OCI-LY7 (cell line): Measurements from ENCODE around the gene RAB1B. TPM values are rescaled to one million over a fixed set of nuclear protein-coding genes. Genes with fewer than 3 reads are reported as not detected.

Experiments used
- BruUV-seq: library from RNA; stranded (reverse); fragments of 400-500 nt; replicated peaks from 2 replicates; lab custom pipeline; 2021; lab: Mats Ljungman, UMichigan
- CTCF ChIA-PET: fragments of 300-600 bp; sonication (Branson Sonifier 250); formaldehyde crosslinking; loops from one replicate; lab custom pipeline; 2022; ENCODE audit warnings: antibody characterized with exemption; ENCODE audit not compliant: unreplicated experiment; lab: Charles Lee
- POLR2A ChIA-PET: fragments of 300-600 bp; sonication (Branson Sonifier 250); formaldehyde crosslinking; loops from one replicate; lab custom pipeline; 2022; ENCODE audit warnings: antibody characterized with exemption; lab: Charles Lee
- DNase-seq: peaks from one replicate; pipeline ENCODE4 v3.0.0-alpha.2; 2015; ENCODE audit warnings: low spot score
- H2AFZ ChIP-seq: fragments of 200-600 bp; sonication (generic), shearing (Covaris generic); 2 replicates; pipeline ENCODE4 v1.6.1; 2014; ENCODE audit warnings: mild to moderate bottlenecking, antibody characterized with exemption, low read length, moderate library complexity
- H3K27ac ChIP-seq: fragments of 200-600 bp; sonication (generic); 2 replicates; pipeline ENCODE4 v1.5.1; 2014; ENCODE audit warnings: mixed run types, low read depth, mild to moderate bottlenecking, moderate library complexity, low read length, inconsistent platforms; ENCODE audit not compliant: poor library complexity, severe bottlenecking
- H3K36me3 ChIP-seq: fragments of 200-600 bp; sonication (generic); 2 replicates; pipeline ENCODE4 v1.6.1; 2014; ENCODE audit warnings: mild to moderate bottlenecking, antibody characterized with exemption, low read length, moderate library complexity, mixed read lengths; ENCODE audit not compliant: insufficient read depth
- H3K4me1 ChIP-seq: fragments of 200-600 bp; sonication (generic); 2 replicates; pipeline ENCODE4 v1.5.1; 2014; ENCODE audit warnings: mild to moderate bottlenecking, low read length; ENCODE audit not compliant: insufficient read depth, poor library complexity, severe bottlenecking
- H3K4me2 ChIP-seq: fragments of 200-600 bp; sonication (generic); 2 replicates; pipeline ENCODE4 v1.6.1; 2014; ENCODE audit warnings: mild to moderate bottlenecking, low read length
- H3K4me3 ChIP-seq: fragments of 200-600 bp; sonication (generic); 2 replicates; pipeline ENCODE4 v1.5.1; 2014; ENCODE audit warnings: mild to moderate bottlenecking, low read depth, low read length; ENCODE audit not compliant: poor library complexity, severe bottlenecking
- H3K79me2 ChIP-seq: fragments of 200-600 bp; sonication (generic); 2 replicates; pipeline ENCODE4 v1.6.1; 2016; ENCODE audit warnings: low read depth, mild to moderate bottlenecking, low read length, moderate library complexity, mixed read lengths; ENCODE audit not compliant: insufficient read depth
- H3K9me2 ChIP-seq: fragments of 200-600 bp; sonication (generic); 2 replicates; pipeline ENCODE4 v1.6.1; 2016; ENCODE audit warnings: mild to moderate bottlenecking, low read length, mixed read lengths; ENCODE audit not compliant: insufficient read depth
- H3K9me3 ChIP-seq: fragments of 200-600 bp; sonication (generic); 2 replicates; pipeline ENCODE4 v1.6.1; 2014; ENCODE audit warnings: mild to moderate bottlenecking, mixed run types, low read length, mixed read lengths
- H4K20me1 ChIP-seq: fragments of 200-600 bp; sonication (generic); 2 replicates; pipeline ENCODE4 v1.6.1; 2014; ENCODE audit warnings: mild to moderate bottlenecking, antibody characterized with exemption, low read length, moderate library complexity, mixed read lengths; ENCODE audit not compliant: insufficient read depth
- EZH2phosphoT487 ChIP-seq: fragments of 200-600 bp; sonication (generic); IDR thresholded peaks from 2 replicates; pipeline ENCODE4 v1.6.1; 2018; ENCODE audit warnings: low read depth, borderline replicate concordance, mild to moderate bottlenecking, mixed run types, antibody characterized with exemption, low read length, moderate library complexity, mixed read lengths
- intact Hi-C: fragments of 100-400 bp; cut with micrococcal nuclease; formaldehyde crosslinking; loops from one replicate; pipeline ENCODE4 v1.10.0; 2022; ENCODE audit not compliant: unreplicated experiment
- total RNA-seq, 2 experiments: library from RNA; depleted of rRNA in 1 of 2; stranded (reverse); fragments of >200 nt in 1 of 2; shearing (Covaris generic) in 1 of 2; gene quantifications; 2 replicates each; pipeline ENCODE4 v1.2.3, GENCODE V29; 2014 to 2022
- TF ChIP-seq, protein P1 (sequence below): fragments of 200-600 bp; sonication (generic); conservative IDR thresholded peaks from 2 replicates; pipeline ENCODE4 v1.5.1; 2014; ENCODE audit warnings: mild to moderate bottlenecking, antibody characterized with exemption, low read length, moderate library complexity, mixed read lengths

Gene RAB1B
- total RNA-seq, 2 experiments from 2014 or later: 77.7 to 81.8 TPM

GRCh38 chr11:66221726-66222236, 46.7 kb upstream of the RAB1B start:
- Histone ChIP-seq H2AFZ (no peak overlapping the region), H4K20me1 (no peaks in the 10 kb centered on the region), H3K9me3 (no peaks in the 10 kb centered on the region), H3K4me3 (no peak overlapping the region), H3K4me2 (no peak overlapping the region), H3K79me2 (no peaks in the 10 kb centered on the region), H3K36me3 (peaks cover 1% of the 10 kb centered on the region; the same call in 1 of the 2 replicates), H3K27ac (no peak overlapping the region), H3K9me2 (no peaks in the 10 kb centered on the region), H3K4me1 (peaks cover 5% of the 10 kb centered on the region)
- POLR2A ChIA-PET: no interaction called here
- TF ChIP-seq, protein P1, sequence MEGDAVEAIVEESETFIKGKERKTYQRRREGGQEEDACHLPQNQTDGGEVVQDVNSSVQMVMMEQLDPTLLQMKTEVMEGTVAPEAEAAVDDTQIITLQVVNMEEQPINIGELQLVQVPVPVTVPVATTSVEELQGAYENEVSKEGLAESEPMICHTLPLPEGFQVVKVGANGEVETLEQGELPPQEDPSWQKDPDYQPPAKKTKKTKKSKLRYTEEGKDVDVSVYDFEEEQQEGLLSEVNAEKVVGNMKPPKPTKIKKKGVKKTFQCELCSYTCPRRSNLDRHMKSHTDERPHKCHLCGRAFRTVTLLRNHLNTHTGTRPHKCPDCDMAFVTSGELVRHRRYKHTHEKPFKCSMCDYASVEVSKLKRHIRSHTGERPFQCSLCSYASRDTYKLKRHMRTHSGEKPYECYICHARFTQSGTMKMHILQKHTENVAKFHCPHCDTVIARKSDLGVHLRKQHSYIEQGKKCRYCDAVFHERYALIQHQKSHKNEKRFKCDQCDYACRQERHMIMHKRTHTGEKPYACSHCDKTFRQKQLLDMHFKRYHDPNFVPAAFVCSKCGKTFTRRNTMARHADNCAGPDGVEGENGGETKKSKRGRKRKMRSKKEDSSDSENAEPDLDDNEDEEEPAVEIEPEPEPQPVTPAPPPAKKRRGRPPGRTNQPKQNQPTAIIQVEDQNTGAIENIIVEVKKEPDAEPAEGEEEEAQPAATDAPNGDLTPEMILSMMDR: no peak
- TF ChIP-seq EZH2phosphoT487: no peak
- no TSS peak for BruUV-seq
- DNase-seq: no peak
- intact Hi-C loops: loop anchor here (1.0 kb wide), 2 partner anchors 37 to 61 kb away; no protein-coding TSS in a partner anchor
- CTCF ChIA-PET: no interaction called here

- Histone ChIP-seq H3K79me2 (no peaks in the 10 kb centered on the region), H3K27ac (no peak overlapping the region), H3K9me3 (no peaks in the 10 kb centered on the region), H4K20me1 (no peaks in the 10 kb centered on the region), H2AFZ (no peak overlapping the region), H3K4me2 (peak overlapping the region; percentile 10; the same call in 1 of the 2 replicates), H3K36me3 (no peaks in the 10 kb centered on the region), H3K4me1 (peaks cover 5% of the 10 kb centered on the region), H3K9me2 (no peaks in the 10 kb centered on the region), H3K4me3 (no peak overlapping the region)
- POLR2A ChIA-PET: no interaction called here
- no TSS peak for BruUV-seq
- TF ChIP-seq, protein P1: peak; percentile 100
- TF ChIP-seq EZH2phosphoT487: no peak
- intact Hi-C loops: loop anchor here (1.0 kb wide), 2 partner anchors 36 to 60 kb away; no protein-coding TSS in a partner anchor
- CTCF ChIA-PET: no interaction called here
- DNase-seq: peak; percentile 96
These were observed 45.9 kb upstream of the RAB1B start for GRCh38 chr11:66222358-66223149.
